Gastroesophageal sphincter (tissue), 3 donors: ENCODE data around the gene UCKL1.

Experiments used
- CTCF ChIP-seq, 4 experiments: fragments of 200-600 bp in 2 of 4; fragments of 450-650 bp in 2 of 4; sonication (generic) in 1 of 4; IDR thresholded peaks; one replicate each; pipeline ENCODE4 v1.5.1; 2017 to 2019; ENCODE audit warnings: antibody characterized with exemption in 4 of 4, mild to moderate bottlenecking in 2 of 4, moderate library complexity in 2 of 4
- POLR2A ChIP-seq, 2 donors: fragments of 450-650 bp; IDR thresholded peaks; one replicate each; pipeline ENCODE4 v1.6.1; 2017; ENCODE audit warnings: antibody characterized with exemption in 2 of 2, mild to moderate bottlenecking in 2 of 2, moderate library complexity in 1 of 2

GRCh38 chr20:63963348-63963741 lies 7.1 kb upstream of the UCKL1 start:
- TF ChIP-seq CTCF (IDR thresholded peaks at IDR 0.05) = no peak
- TF ChIP-seq POLR2A (IDR thresholded peaks at IDR 0.05) = no peak
